PC-9 (cell line): ENCODE measurements around the gene CXCL12.

Experiments
- EZH2 ChIP-seq: fragments of 200-600 bp; sonication (generic); IDR thresholded peaks from 2 replicates; pipeline ENCODE4 v1.8.0; 2017; ENCODE audit warnings: antibody characterized with exemption, low read depth
- TF ChIP-seq, protein P1 (sequence below): fragments of 200-600 bp; sonication (generic); conservative IDR thresholded peaks from 2 replicates; pipeline ENCODE4 v1.6.1; 2017; ENCODE audit warnings: mixed run types, antibody characterized with exemption, mild to moderate bottlenecking, moderate library complexity

DNA sequence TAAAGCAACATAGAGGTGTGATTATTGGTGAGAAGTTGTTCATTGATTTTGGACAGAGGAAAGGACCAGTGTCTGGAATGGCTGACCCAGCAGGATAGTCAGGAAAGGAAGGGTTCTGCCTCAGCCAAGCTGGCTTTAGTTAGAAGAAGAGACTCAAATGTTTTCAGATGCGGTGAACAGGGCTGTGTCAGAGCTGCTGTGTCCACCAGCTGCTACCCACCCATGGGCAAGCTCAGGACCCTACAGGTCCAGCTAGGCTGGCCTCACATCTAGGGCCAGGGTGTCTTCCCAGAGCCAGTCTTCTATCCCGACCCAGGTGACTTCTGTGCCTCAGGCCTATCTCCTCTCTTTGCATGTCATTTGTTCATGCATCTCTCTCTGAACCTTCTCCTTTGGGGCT, 37.3 kb upstream of the CXCL12 start:
- TF ChIP-seq, protein P1, sequence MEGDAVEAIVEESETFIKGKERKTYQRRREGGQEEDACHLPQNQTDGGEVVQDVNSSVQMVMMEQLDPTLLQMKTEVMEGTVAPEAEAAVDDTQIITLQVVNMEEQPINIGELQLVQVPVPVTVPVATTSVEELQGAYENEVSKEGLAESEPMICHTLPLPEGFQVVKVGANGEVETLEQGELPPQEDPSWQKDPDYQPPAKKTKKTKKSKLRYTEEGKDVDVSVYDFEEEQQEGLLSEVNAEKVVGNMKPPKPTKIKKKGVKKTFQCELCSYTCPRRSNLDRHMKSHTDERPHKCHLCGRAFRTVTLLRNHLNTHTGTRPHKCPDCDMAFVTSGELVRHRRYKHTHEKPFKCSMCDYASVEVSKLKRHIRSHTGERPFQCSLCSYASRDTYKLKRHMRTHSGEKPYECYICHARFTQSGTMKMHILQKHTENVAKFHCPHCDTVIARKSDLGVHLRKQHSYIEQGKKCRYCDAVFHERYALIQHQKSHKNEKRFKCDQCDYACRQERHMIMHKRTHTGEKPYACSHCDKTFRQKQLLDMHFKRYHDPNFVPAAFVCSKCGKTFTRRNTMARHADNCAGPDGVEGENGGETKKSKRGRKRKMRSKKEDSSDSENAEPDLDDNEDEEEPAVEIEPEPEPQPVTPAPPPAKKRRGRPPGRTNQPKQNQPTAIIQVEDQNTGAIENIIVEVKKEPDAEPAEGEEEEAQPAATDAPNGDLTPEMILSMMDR: no peak
- no peak for TF ChIP-seq EZH2
